ENCODE data around the gene GRIK4.

- no peak for TF ChIP-seq CTCF (IDR thresholded peaks at IDR 0.05)
- TF ChIP-seq POLR2AphosphoS5 (IDR thresholded peaks at IDR 0.05) = no peak
Measured at GRCh38 chr11:120595557-120595956, 84.0 kb downstream of the GRIK4 start.
